IMR-90 (cell line): ENCODE measurements around the gene ZBP1. TPM values are rescaled to one million over a fixed set of nuclear protein-coding genes. Genes with fewer than 3 reads are reported as not detected.

Source experiments
- ATAC-seq: fragments of 200-7000 bp; cut with Tn5 transposase; 2 replicates; pipeline ENCODE4 v1.9.1; 2020; ENCODE audit warnings: low read depth, mild to moderate bottlenecking, moderate library complexity
- BruUV-seq: library from RNA; stranded (reverse); fragments of 400-500 nt; replicated peaks from 2 replicates; lab custom pipeline; 2021; lab: Mats Ljungman, UMichigan
- CTCF ChIA-PET: fragments of 300-600 bp; formaldehyde crosslinking; extraction: SDS; loops from one replicate; lab custom pipeline; 2021; ENCODE audit warnings: antibody characterized with exemption; lab: Yijun Ruan, JAX
- POLR2A ChIA-PET: fragments of 300-600 bp; sonication (Branson Sonifier 250); formaldehyde crosslinking; loops from one replicate; lab custom pipeline; 2022; ENCODE audit warnings: antibody characterized with exemption; ENCODE audit not compliant: unreplicated experiment; lab: Charles Lee
- DNase-seq: peaks from one replicate; pipeline ENCODE4 v3.0.0; 2013
- H2AFZ ChIP-seq: replicated peaks from 2 replicates; pipeline ENCODE3; 2013; ENCODE audit warnings: low read length, mild to moderate bottlenecking; ENCODE audit not compliant: poor library complexity
- H2AK5ac ChIP-seq: 2 replicates; pipeline ENCODE4 v1.6.1; 2013; ENCODE audit warnings: low read depth, low read length, inconsistent platforms
- H2AK9ac ChIP-seq: replicated peaks from 2 replicates; pipeline ENCODE3; 2013; ENCODE audit warnings: mild to moderate bottlenecking, low read depth, low read length, moderate library complexity; ENCODE audit not compliant: poor library complexity
- H2BK120ac ChIP-seq: 2 replicates; pipeline ENCODE4 v1.6.1; 2013; ENCODE audit warnings: low read depth, low read length, inconsistent platforms
- H2BK15ac ChIP-seq: 3 replicates; pipeline ENCODE4 v1.6.1; 2013; ENCODE audit warnings: low read depth, low read length, inconsistent platforms
- H2BK20ac ChIP-seq: 2 replicates; pipeline ENCODE4 v1.6.1; 2013; ENCODE audit warnings: low read depth, mild to moderate bottlenecking, inconsistent platforms, low read length, moderate library complexity
- H2BK5ac ChIP-seq: 2 replicates; pipeline ENCODE4 v1.6.1; 2013; ENCODE audit warnings: mild to moderate bottlenecking, low read depth, low read length, inconsistent platforms; ENCODE audit not compliant: poor library complexity, severe bottlenecking
- H3K14ac ChIP-seq: replicated peaks from 2 replicates; pipeline ENCODE4 v1.6.1; 2013; ENCODE audit warnings: low read depth, low read length, inconsistent platforms
- H3K18ac ChIP-seq: 2 replicates; pipeline ENCODE4 v1.6.1; 2013; ENCODE audit warnings: low read depth, low read length, control low read depth
- H3K23ac ChIP-seq: 2 replicates; pipeline ENCODE4 v1.6.1; 2013; ENCODE audit warnings: low read depth, low read length, inconsistent platforms
- H3K27ac ChIP-seq: 2 replicates; pipeline ENCODE4 v1.5.1; 2013; ENCODE audit warnings: mild to moderate bottlenecking, control low read depth, low read length; ENCODE audit not compliant: insufficient read depth
- H3K27me3 ChIP-seq: 2 replicates; pipeline ENCODE4 v1.6.1; 2013; ENCODE audit warnings: low read length; ENCODE audit not compliant: control insufficient read depth, insufficient read depth
- H3K36me3 ChIP-seq: 2 replicates; pipeline ENCODE4 v1.6.1; 2013; ENCODE audit warnings: low read length, mixed read lengths; ENCODE audit not compliant: control insufficient read depth, insufficient read depth
- H3K4ac ChIP-seq: 2 replicates; pipeline ENCODE4 v1.6.1; 2013; ENCODE audit warnings: low read depth, low read length, inconsistent platforms
- H3K4me1 ChIP-seq: 2 replicates; pipeline ENCODE4 v1.6.1; 2013; ENCODE audit warnings: low read length, mixed read lengths; ENCODE audit not compliant: control insufficient read depth, insufficient read depth
- H3K4me2 ChIP-seq: 2 replicates; pipeline ENCODE4 v1.6.1; 2013; ENCODE audit warnings: low read depth, mild to moderate bottlenecking, control low read depth, low read length, moderate library complexity
- H3K4me3 ChIP-seq: 2 replicates; pipeline ENCODE4 v1.5.1; 2013; ENCODE audit warnings: low read depth, mild to moderate bottlenecking, control low read depth, low read length, moderate library complexity; ENCODE audit not compliant: insufficient read depth
- H3K56ac ChIP-seq: 2 replicates; pipeline ENCODE4 v1.6.1; 2013; ENCODE audit warnings: low read length, inconsistent platforms; ENCODE audit not compliant: insufficient read depth; ENCODE audit errors: extremely low read depth
- H3K79me1 ChIP-seq, 2 experiments: 2 replicates each; pipeline ENCODE4 v1.6.1; 2013; ENCODE audit warnings: low read length in 2 of 2, inconsistent platforms in 1 of 2, low read depth in 1 of 2
- H3K9ac ChIP-seq: 2 replicates; pipeline ENCODE4 v1.6.1; 2013; ENCODE audit warnings: low read depth, low read length, control low read depth
- H3K9me1 ChIP-seq: 2 replicates; pipeline ENCODE4 v1.6.1; 2013; ENCODE audit warnings: low read length, inconsistent platforms; ENCODE audit not compliant: insufficient read depth
- H3K9me3 ChIP-seq: 2 replicates; pipeline ENCODE4 v1.6.1; 2013; ENCODE audit warnings: low read length; ENCODE audit not compliant: control insufficient read depth, insufficient read depth
- H4K20me1 ChIP-seq: 2 replicates; pipeline ENCODE4 v1.6.1; 2013; ENCODE audit warnings: low read length, inconsistent platforms; ENCODE audit not compliant: insufficient read depth
- H4K5ac ChIP-seq: 2 replicates; pipeline ENCODE4 v1.6.1; 2013; ENCODE audit warnings: mild to moderate bottlenecking, low read depth, low read length, control low read depth
- H4K8ac ChIP-seq, 2 experiments: 2 replicates each; pipeline ENCODE4 v1.6.1; 2013; ENCODE audit warnings: low read depth in 2 of 2, low read length in 2 of 2, control low read depth in 1 of 2, inconsistent platforms in 1 of 2
- H4K91ac ChIP-seq: 2 replicates; pipeline ENCODE4 v1.6.1; 2013; ENCODE audit warnings: low read depth, low read length, inconsistent platforms; ENCODE audit not compliant: insufficient read depth
- BHLHE40 ChIP-seq: fragments of 150-350 bp; IDR thresholded peaks from 2 replicates; pipeline ENCODE4 v1.6.1; 2016; ENCODE audit warnings: mild to moderate bottlenecking, low read depth, low read length
- CHD1 ChIP-seq: IDR thresholded peaks from 2 replicates; pipeline ENCODE4 v1.6.1; 2012; ENCODE audit warnings: low read depth, low read length, improper control_type of control experiment
- NFE2L2 ChIP-seq: fragments of 150-350 bp; IDR thresholded peaks from 2 replicates; pipeline ENCODE4 v1.6.1; 2016; ENCODE audit warnings: low read depth, mild to moderate bottlenecking, low read length
- WGBS, 2 experiments: methylation state at CpG; one replicate each; pipeline versions ENCODE4 v1.1.5 to v1.1.7; 2013; ENCODE audit warnings: missing lambda C conversion rate in 2 of 2; ENCODE audit not compliant: insufficient read length in 1 of 2; ENCODE audit errors: extremely low coverage in 2 of 2; 5-methylcytosine and 5-hydroxymethylcytosine counted together
- dilution Hi-C: fragments of 300-500 bp; cut with HindIII; formaldehyde crosslinking; loops from one replicate; pipeline ENCODE4 v1.14.3; 2018; ENCODE audit warnings: low sequenced_read_pairs; ENCODE audit not compliant: unreplicated experiment
- in situ Hi-C: fragments of 300-500 bp; cut with MboI; formaldehyde crosslinking; loops from 3 replicates; pipeline ENCODE4 v1.14.3; 2019; ENCODE audit warnings: low sequenced_read_pairs, inconsistent platforms, mixed read lengths
- intact Hi-C: fragments of 100-400 bp; cut with micrococcal nuclease; formaldehyde crosslinking; loops from 2 replicates; pipeline ENCODE4 v1.10.0; 2022
- polyA plus RNA-seq, 3 experiments: library from polyadenylated mRNA; depleted of rRNA; stranded (reverse); fragments of >200 nt; gene quantifications; 2 replicates each; pipeline ENCODE4 v1.2.3, GENCODE V29; 2012; ENCODE audit warnings: low replicate concordance in 1 of 3
- total RNA-seq: library from RNA; depleted of rRNA; stranded (reverse); fragments of >200 nt; gene quantifications from 2 replicates; pipeline ENCODE4 v1.2.3, GENCODE V29; 2012
- TF ChIP-seq, protein P1 (sequence below): conservative IDR thresholded peaks from 2 replicates; pipeline ENCODE4 v1.5.1; 2012; ENCODE audit warnings: mild to moderate bottlenecking, low read depth, low read length, improper control_type of control experiment

Gene ZBP1
- total and polyA plus RNA-seq, 2 of the 4 experiments (the other 2 are of a cell fraction): not detected

DNA sequence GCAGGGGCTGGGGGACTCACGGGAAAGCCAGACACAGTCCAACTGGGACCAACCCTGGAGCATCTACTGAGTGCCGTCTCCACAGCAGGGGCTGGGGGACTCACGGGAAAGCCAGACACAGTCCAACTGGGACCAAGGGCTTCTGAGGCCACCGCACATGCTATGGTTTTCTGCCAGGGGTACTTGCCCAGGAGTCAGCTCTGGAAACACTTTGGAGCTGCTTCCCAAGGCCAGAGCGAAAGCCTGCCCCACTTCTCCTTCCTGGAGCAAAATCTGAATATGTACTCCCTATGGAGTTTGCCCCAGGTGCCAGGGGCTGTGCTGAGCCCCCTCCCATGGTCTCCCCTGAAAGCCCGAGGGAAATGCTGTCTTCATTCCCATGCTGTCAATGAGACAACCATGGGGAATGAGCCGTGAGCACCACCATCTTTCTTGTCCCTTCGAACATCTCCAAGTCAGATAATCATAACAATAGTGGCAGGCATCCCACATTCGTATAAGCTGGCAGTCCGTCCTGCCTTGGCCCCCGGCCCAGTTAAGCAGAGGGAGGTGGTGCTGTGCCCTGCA lies 40.8 kb downstream of the ZBP1 start:
- Histone ChIP-seq H3K23ac (no peak overlapping the region), H3K27me3 (peaks cover 36% of the 10 kb centered on the region), H3K27ac (no peak overlapping the region), H3K4me3 (no peak overlapping the region), H2BK120ac (no peak overlapping the region), H2AFZ (no peak overlapping the region), H4K91ac (no peak overlapping the region), H3K36me3 (no peaks in the 10 kb centered on the region), H3K4ac (no peak overlapping the region), H4K5ac (no peak overlapping the region), H2BK15ac (no peak overlapping the region), H2BK20ac (no peak overlapping the region), H3K56ac (no peak overlapping the region), H4K8ac (no peak overlapping the region), H3K9ac (no peak overlapping the region), H2AK9ac (no peak overlapping the region), H3K4me2 (no peak overlapping the region), H3K18ac (no peak overlapping the region), H4K20me1 (no peaks in the 10 kb centered on the region), H3K4me1 (peaks cover 11% of the 10 kb centered on the region), H2AK5ac (no peak overlapping the region), H2BK5ac (no peak overlapping the region), H3K9me1 (no peaks in the 10 kb centered on the region; the same call in 1 of the 2 replicates), H3K14ac (no peak overlapping the region), H3K9me3 (peaks cover 3% of the 10 kb centered on the region), H3K79me1 (no peaks in the 10 kb centered on the region)
- 80% methylated on average over 1 of the region's 11 CpGs; no CpG with 5 or more reads in 1 of the 2 experiments for WGBS, 2 experiments
- ATAC-seq: no peak
- TF ChIP-seq CHD1 (no peak), NFE2L2 (no peak), BHLHE40 (no peak)
- TF ChIP-seq, protein P1, sequence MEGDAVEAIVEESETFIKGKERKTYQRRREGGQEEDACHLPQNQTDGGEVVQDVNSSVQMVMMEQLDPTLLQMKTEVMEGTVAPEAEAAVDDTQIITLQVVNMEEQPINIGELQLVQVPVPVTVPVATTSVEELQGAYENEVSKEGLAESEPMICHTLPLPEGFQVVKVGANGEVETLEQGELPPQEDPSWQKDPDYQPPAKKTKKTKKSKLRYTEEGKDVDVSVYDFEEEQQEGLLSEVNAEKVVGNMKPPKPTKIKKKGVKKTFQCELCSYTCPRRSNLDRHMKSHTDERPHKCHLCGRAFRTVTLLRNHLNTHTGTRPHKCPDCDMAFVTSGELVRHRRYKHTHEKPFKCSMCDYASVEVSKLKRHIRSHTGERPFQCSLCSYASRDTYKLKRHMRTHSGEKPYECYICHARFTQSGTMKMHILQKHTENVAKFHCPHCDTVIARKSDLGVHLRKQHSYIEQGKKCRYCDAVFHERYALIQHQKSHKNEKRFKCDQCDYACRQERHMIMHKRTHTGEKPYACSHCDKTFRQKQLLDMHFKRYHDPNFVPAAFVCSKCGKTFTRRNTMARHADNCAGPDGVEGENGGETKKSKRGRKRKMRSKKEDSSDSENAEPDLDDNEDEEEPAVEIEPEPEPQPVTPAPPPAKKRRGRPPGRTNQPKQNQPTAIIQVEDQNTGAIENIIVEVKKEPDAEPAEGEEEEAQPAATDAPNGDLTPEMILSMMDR: no peak
- CTCF ChIA-PET: no interaction called here
- POLR2A ChIA-PET: no interaction called here
- no TSS peak for BruUV-seq
- intact Hi-C loops: no loop called here
- in situ Hi-C loops: no loop called here
- dilution Hi-C loops: no loop called here
- DNase-seq: no peak
